Measurements from ENCODE around the gene PHF13. TPM values are rescaled to one million over a fixed set of nuclear protein-coding genes. Genes with fewer than 3 reads are reported as not detected.
A peak's percentile ranks its signal among the peaks of the same experiment; 100 is the strongest.

The PHF13 gene
- total and polyA plus RNA-seq, 9 of the 15 experiments (the other 6 are each of a cell fraction or from before 2014, with no cell fraction given): 1.8 to 36.1 (median 11.7) TPM

DNA sequence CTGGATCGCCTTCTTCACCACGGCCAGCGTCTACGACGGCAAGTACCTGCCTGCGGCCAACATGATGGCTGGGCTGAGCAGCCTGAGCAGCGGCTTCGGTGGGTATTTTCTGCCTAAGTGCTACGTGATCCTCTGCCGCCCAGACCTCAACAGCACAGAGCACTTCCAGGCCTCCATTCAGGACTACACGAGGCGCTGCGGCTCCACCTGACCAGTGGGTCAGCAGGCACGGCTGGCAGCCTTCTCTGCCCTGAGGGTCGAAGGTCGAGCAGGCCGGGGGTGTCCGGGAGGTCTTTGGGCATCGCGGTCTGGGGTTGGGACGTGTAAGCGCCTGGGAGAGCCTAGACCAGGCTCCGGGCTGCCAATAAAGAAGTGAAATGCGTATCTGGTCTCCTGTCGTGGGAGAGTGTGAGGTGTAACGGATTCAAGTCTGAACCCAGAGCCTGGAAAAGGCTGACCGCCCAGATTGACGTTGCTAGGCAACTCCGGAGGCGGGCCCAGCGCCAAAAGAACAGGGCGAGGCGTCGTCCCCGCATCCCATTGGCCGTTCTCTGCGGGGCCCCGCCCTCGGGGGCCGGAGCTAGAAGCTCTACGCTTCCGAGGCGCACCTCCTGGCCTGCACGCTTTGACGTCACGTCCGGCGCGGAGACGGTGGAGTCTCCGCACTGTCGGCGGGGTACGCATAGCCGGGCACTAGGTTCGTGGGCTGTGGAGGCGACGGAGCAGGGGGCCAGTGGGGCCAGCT is 34.0 kb upstream of the PHF13 start, which contains the start of gene ZBTB48 (continued):
- TF ChIP-seq ZNF324 (CRISPR knock-in tag; IDR thresholded peaks at IDR 0.05) (no peak), NEUROD1 (IDR thresholded peaks at IDR 0.05; ENCODE audit: borderline replicate concordance, low read depth, low read length, partially characterized antibody) (peak; percentile 62), NRF1 (conservative IDR thresholded peaks at IDR 0.05 in 1 of 2, IDR thresholded peaks at IDR 0.05 in 1 of 2) (peak; percentile 77 to 83), CBX2 (IDR thresholded peaks at IDR 0.05; ENCODE audit: insufficient read depth, low read length, poor library complexity, severe bottlenecking) (no peak), HDGF (IDR thresholded peaks at IDR 0.05) (no peak; the same call in 1 of the 2 replicates), E2F1 (CRISPR knock-in tag; IDR thresholded peaks at IDR 0.05) (peak; percentile 83), ZEB2 (IDR thresholded peaks at IDR 0.05) (no peak), ELF2 (CRISPR knock-in tag; IDR thresholded peaks at IDR 0.05) (no peak), ZNF146 (CRISPR knock-in tag; IDR thresholded peaks at IDR 0.05; ENCODE audit: unreplicated experiment) (no peak), ZNF79 (CRISPR knock-in tag; IDR thresholded peaks at IDR 0.05; ENCODE audit: low read depth) (no peak), ZBTB2 (IDR thresholded peaks at IDR 0.05) (no peak), PTBP1 (IDR thresholded peaks at IDR 0.05; ENCODE audit: low read depth, low read length) (no peak), ADNP (tag; IDR thresholded peaks at IDR 0.05) (no peak), U2AF1 (optimal IDR thresholded peaks at IDR 0.05; ENCODE audit: low read depth, low read length) (no peak), ELK1 (CRISPR knock-in tag; IDR thresholded peaks at IDR 0.05) (no peak), SRSF9 (IDR thresholded peaks at IDR 0.05; ENCODE audit: borderline replicate concordance, low read depth, low read length) (no peak)
- TF ChIP-seq, protein P1, sequence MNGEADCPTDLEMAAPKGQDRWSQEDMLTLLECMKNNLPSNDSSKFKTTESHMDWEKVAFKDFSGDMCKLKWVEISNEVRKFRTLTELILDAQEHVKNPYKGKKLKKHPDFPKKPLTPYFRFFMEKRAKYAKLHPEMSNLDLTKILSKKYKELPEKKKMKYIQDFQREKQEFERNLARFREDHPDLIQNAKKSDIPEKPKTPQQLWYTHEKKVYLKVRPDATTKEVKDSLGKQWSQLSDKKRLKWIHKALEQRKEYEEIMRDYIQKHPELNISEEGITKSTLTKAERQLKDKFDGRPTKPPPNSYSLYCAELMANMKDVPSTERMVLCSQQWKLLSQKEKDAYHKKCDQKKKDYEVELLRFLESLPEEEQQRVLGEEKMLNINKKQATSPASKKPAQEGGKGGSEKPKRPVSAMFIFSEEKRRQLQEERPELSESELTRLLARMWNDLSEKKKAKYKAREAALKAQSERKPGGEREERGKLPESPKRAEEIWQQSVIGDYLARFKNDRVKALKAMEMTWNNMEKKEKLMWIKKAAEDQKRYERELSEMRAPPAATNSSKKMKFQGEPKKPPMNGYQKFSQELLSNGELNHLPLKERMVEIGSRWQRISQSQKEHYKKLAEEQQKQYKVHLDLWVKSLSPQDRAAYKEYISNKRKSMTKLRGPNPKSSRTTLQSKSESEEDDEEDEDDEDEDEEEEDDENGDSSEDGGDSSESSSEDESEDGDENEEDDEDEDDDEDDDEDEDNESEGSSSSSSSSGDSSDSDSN (IDR thresholded peaks at IDR 0.05; ENCODE audit: borderline replicate concordance in 1 of 2, low read depth in 2 of 2, low read length in 2 of 2): no peak
- TF ChIP-seq, protein P2, sequence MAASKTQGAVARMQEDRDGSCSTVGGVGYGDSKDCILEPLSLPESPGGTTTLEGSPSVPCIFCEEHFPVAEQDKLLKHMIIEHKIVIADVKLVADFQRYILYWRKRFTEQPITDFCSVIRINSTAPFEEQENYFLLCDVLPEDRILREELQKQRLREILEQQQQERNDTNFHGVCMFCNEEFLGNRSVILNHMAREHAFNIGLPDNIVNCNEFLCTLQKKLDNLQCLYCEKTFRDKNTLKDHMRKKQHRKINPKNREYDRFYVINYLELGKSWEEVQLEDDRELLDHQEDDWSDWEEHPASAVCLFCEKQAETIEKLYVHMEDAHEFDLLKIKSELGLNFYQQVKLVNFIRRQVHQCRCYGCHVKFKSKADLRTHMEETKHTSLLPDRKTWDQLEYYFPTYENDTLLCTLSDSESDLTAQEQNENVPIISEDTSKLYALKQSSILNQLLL (CRISPR knock-in tag; IDR thresholded peaks at IDR 0.05; ENCODE audit: borderline replicate concordance): no peak

Measured in K562 (cell line).